ENCODE measurements around the gene HERPUD1.

GRCh38 chr16:56945847-56946527 lies 14.0 kb downstream of the HERPUD1 start:
- TF ChIP-seq EZH2 (IDR thresholded peaks at IDR 0.05; ENCODE audit: low read depth, low read length, severe bottlenecking) (no peak), NRF1 (IDR thresholded peaks at IDR 0.05; ENCODE audit: low read depth, low read length) (no peak), USF2 (IDR thresholded peaks at IDR 0.05; ENCODE audit: low read length) (no peak), TBP (IDR thresholded peaks at IDR 0.05; ENCODE audit: low read depth, low read length) (no peak)
